Smooth muscle cell of trachea (primary cell): Measurements from ENCODE around the gene PCBP1. TPM values are rescaled to one million over a fixed set of nuclear protein-coding genes. Genes with fewer than 3 reads are reported as not detected.

ENCODE experiments used
- total RNA-seq: library from RNA; depleted of rRNA; stranded (reverse); fragments of >200 nt; gene quantifications from 2 replicates; pipeline ENCODE4 v1.2.1, GENCODE V29; 2014

PCBP1 gene
- total RNA-seq, result 47.5 and 66.6 TPM in 2 replicates

GRCh38 chr2:70086838-70087701, at the start of gene PCBP1:
Gene PCBP1 (plus strand): TSS chr2:70087477. CDS start chr2:70087744, 267 bp downstream.

Other genes with a start within 250 kb of the PCBP1 start
- gene SNRNP27, start 193.5 kb upstream of the PCBP1 start, total RNA-seq, result 35.1 and 60.9 TPM in 2 replicates
- 4.0 and 4.9 TPM in 2 replicates for gene MXD1, start 172.4 kb upstream of the PCBP1 start, total RNA-seq
- 0.15 and 0.33 TPM in 2 replicates for gene ASPRV1, start 125.8 kb upstream of the PCBP1 start, total RNA-seq
- 22.8 and 36.2 TPM in 2 replicates for gene C2orf42, start 103.5 kb downstream of the PCBP1 start, total RNA-seq
- 81.7 and 111 TPM in 2 replicates for gene TIA1, start 161.2 kb downstream of the PCBP1 start, total RNA-seq
- 95.0 and 134 TPM in 2 replicates for gene PCYOX1, start 170.7 kb downstream of the PCBP1 start, total RNA-seq
- gene SNRPG, start 206.3 kb downstream of the PCBP1 start, total RNA-seq, result 67.6 and 326 TPM in 2 replicates
- 19.2 and 25.7 TPM in 2 replicates for gene FAM136A, start 214.6 kb downstream of the PCBP1 start, total RNA-seq